Measurements from ENCODE around the gene UGT1A5. TPM values are rescaled to one million over a fixed set of nuclear protein-coding genes. Genes with fewer than 3 reads are reported as not detected.

Gene UGT1A5
- total and polyA plus RNA-seq, 2 experiments from 2014 or later: not detected

GRCh38 chr2:233769260-233769659, 56.6 kb downstream of the UGT1A5 start:
- Histone ChIP-seq H3K27ac (no peak overlapping the region), H3K36me3 (no peaks in the 10 kb centered on the region), H3K27me3 (no peaks in the 10 kb centered on the region), H3K4me3 (no peak overlapping the region), H3K4me1 (ENCODE audit: low read depth) (no peaks in the 10 kb centered on the region), H3K9me3 (ENCODE audit: low read depth) (no peaks in the 10 kb centered on the region)
- no peak for DNase-seq (ENCODE audit: low read depth in 1 of 2, low spot score in 1 of 2)
- no peak for TF ChIP-seq CTCF (IDR thresholded peaks at IDR 0.05; ENCODE audit: low read depth, low read length)

- no peaks in the 10 kb centered on the region for H3K36me3 ChIP-seq
- no peak for DNase-seq (ENCODE audit: low read depth in 1 of 2, low spot score in 1 of 2)
- H3K4me1 ChIP-seq (ENCODE audit: low read depth): no peaks in the 10 kb centered on the region
- H3K4me3 ChIP-seq: no peak overlapping the region
- no peaks in the 10 kb centered on the region for H3K9me3 ChIP-seq (ENCODE audit: low read depth)
- H3K27me3 ChIP-seq: no peaks in the 10 kb centered on the region
- no peak for TF ChIP-seq CTCF (IDR thresholded peaks at IDR 0.05; ENCODE audit: low read depth, low read length)
- no peak overlapping the region for H3K27ac ChIP-seq
Measured at GRCh38 chr2:233772153-233772552, 59.4 kb downstream of the UGT1A5 start.

- H3K4me1 ChIP-seq (ENCODE audit: low read depth): no peaks in the 10 kb centered on the region
Measured at GRCh38 chr2:233772583-233772982, 59.9 kb downstream of the UGT1A5 start.

GRCh38 chr2:233773854-233774253, 61.1 kb downstream of the UGT1A5 start:
- Histone ChIP-seq H3K36me3 (no peaks in the 10 kb centered on the region), H3K27ac (no peak overlapping the region), H3K4me3 (no peak overlapping the region), H3K9me3 (ENCODE audit: low read depth) (no peaks in the 10 kb centered on the region), H3K4me1 (ENCODE audit: low read depth) (no peaks in the 10 kb centered on the region), H3K27me3 (no peaks in the 10 kb centered on the region)
- TF ChIP-seq CTCF (IDR thresholded peaks at IDR 0.05; ENCODE audit: low read depth, low read length): no peak
- DNase-seq (ENCODE audit: low read depth in 1 of 2, low spot score in 1 of 2): no peak

More at GRCh38 chr2:233772583-233772982, 59.9 kb downstream of the UGT1A5 start:
- Histone ChIP-seq H3K27me3 (no peaks in the 10 kb centered on the region), H3K9me3 (ENCODE audit: low read depth) (no peaks in the 10 kb centered on the region), H3K4me3 (no peak overlapping the region), H3K27ac (no peak overlapping the region), H3K36me3 (no peaks in the 10 kb centered on the region)
- DNase-seq (ENCODE audit: low read depth in 1 of 2, low spot score in 1 of 2): no peak
- TF ChIP-seq CTCF (IDR thresholded peaks at IDR 0.05; ENCODE audit: low read depth, low read length): no peak

- Histone ChIP-seq H3K36me3 (no peaks in the 10 kb centered on the region), H3K4me3 (no peak overlapping the region), H3K27me3 (no peaks in the 10 kb centered on the region), H3K27ac (no peak overlapping the region), H3K9me3 (ENCODE audit: low read depth) (no peaks in the 10 kb centered on the region), H3K4me1 (ENCODE audit: low read depth) (no peaks in the 10 kb centered on the region)
- DNase-seq (ENCODE audit: low read depth in 1 of 2, low spot score in 1 of 2): no peak
- TF ChIP-seq CTCF (IDR thresholded peaks at IDR 0.05; ENCODE audit: low read depth, low read length): no peak
Measured at GRCh38 chr2:233775414-233775813, 62.7 kb downstream of the UGT1A5 start.

GRCh38 chr2:233778030-233778429, 65.3 kb downstream of the UGT1A5 start, which contains the start of gene MROH2A:
TSS of gene MROH2A (plus strand) at chr2:233778330. CDS start at chr2:233779359, 1,029 bp downstream.
- H3K4me1 ChIP-seq (ENCODE audit: low read depth): no peaks in the 10 kb centered on the region
- no peak for DNase-seq (ENCODE audit: low read depth in 1 of 2, low spot score in 1 of 2)
- H3K9me3 ChIP-seq (ENCODE audit: low read depth): no peaks in the 10 kb centered on the region
- H3K4me3 ChIP-seq: no peak within 1 kb of the TSS
- TF ChIP-seq CTCF (IDR thresholded peaks at IDR 0.05; ENCODE audit: low read depth, low read length): no peak
- H3K27me3 ChIP-seq: no peaks in the 10 kb centered on the region
- no peaks in the 10 kb centered on the region for H3K36me3 ChIP-seq
- H3K27ac ChIP-seq: no peak within 1 kb of the TSS
